Suprapubic skin (tissue), 4 donors: ENCODE results near the gene LTBP4. TPM values are rescaled to one million over a fixed set of nuclear protein-coding genes. Genes with fewer than 3 reads are reported as not detected.
A peak's percentile ranks its signal among the peaks of the same experiment; 100 is the strongest.

Experiments used
- DNase-seq, 2 donors: peaks; one replicate each; pipeline ENCODE4 v3.0.0-alpha.2; 2019; ENCODE audit warnings: low spot score in 2 of 2
- H3K27ac ChIP-seq: fragments of 200-600 bp; sonication (generic); one replicate; pipeline ENCODE4 v1.5.1; 2019
- H3K27me3 ChIP-seq: fragments of 200-600 bp; sonication (generic); one replicate; pipeline ENCODE4 v1.5.1; 2019
- H3K36me3 ChIP-seq: fragments of 200-600 bp; sonication (generic); one replicate; pipeline ENCODE4 v1.5.1; 2019
- H3K4me1 ChIP-seq: fragments of 200-600 bp; sonication (generic); one replicate; pipeline ENCODE4 v1.5.1; 2019
- H3K4me3 ChIP-seq: fragments of 200-600 bp; sonication (generic); one replicate; pipeline ENCODE4 v1.5.1; 2019; ENCODE audit warnings: mild to moderate bottlenecking
- H3K9me3 ChIP-seq: fragments of 200-600 bp; sonication (generic); one replicate; pipeline ENCODE4 v1.5.1; 2019
- EP300 ChIP-seq: sonication (generic); formaldehyde crosslinking; IDR thresholded peaks from one replicate; pipeline ENCODE4 v1.6.1; 2017; ENCODE audit warnings: antibody characterized with exemption
- POLR2A ChIP-seq, 2 donors: fragments of 450-650 bp; IDR thresholded peaks; one replicate each; pipeline ENCODE4 v1.6.1; 2017; ENCODE audit warnings: antibody characterized with exemption in 2 of 2, mild to moderate bottlenecking in 2 of 2, moderate library complexity in 2 of 2
- POLR2AphosphoS5 ChIP-seq, 3 donors: sonication (generic); formaldehyde crosslinking; IDR thresholded peaks; one replicate each; pipeline ENCODE4 v1.6.1; 2017; ENCODE audit warnings: antibody characterized with exemption in 3 of 3
- WGBS: methylation state at CpG from one replicate; pipeline ENCODE4 v1.1.5; 2018; 5-methylcytosine and 5-hydroxymethylcytosine counted together
- total RNA-seq, 4 donors: library from RNA; depleted of rRNA; stranded (reverse); fragments of >200 nt; gene quantifications; one replicate each; pipeline ENCODE4 v1.1.0, GENCODE V29; 2016
- TF ChIP-seq, protein P1 (sequence below), 2 donors: fragments of 200-600 bp in 1 of 2; fragments of 450-650 bp in 1 of 2; sonication (generic) in 1 of 2; IDR thresholded peaks; one replicate each; pipeline ENCODE4 v1.5.1; 2016 to 2019; ENCODE audit warnings: antibody characterized with exemption in 2 of 2, mild to moderate bottlenecking in 1 of 2, moderate library complexity in 1 of 2

LTBP4 gene
- total RNA-seq, 4 donors from 2014 or later, result 108 to 236 (median 121) TPM

DNA sequence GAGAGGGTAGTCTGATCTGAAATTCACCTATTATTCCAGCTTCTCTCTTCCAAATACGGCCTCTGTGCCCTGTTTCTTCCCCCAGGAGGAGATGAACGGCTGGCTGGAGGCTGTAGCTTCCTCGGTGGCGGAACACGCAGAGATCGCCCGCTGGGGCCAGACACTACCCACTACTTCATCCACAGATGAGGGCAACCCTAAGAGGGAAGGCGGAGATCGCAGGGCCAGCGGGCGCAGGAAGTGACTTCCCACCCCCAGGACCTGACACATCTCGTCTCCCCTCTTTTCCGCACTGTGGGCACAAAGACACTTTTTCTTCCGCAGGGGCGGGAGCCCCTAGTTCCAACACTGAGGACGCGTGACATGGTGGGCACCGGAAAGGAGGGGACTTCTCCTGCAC lies 25.8 kb upstream of the LTBP4 start:
- Histone ChIP-seq H3K4me3 (no peak overlapping the region), H3K9me3 (no peaks in the 10 kb centered on the region), H3K36me3 (peaks cover 4% of the 10 kb centered on the region), H3K27me3 (no peaks in the 10 kb centered on the region), H3K27ac (no peak overlapping the region), H3K4me1 (peaks cover 26% of the 10 kb centered on the region)
- no peak for DNase-seq
- TF ChIP-seq POLR2AphosphoS5 (IDR thresholded peaks at IDR 0.05) (no peak), EP300 (no peak), POLR2A (IDR thresholded peaks at IDR 0.05) (no peak)
- TF ChIP-seq, protein P1, sequence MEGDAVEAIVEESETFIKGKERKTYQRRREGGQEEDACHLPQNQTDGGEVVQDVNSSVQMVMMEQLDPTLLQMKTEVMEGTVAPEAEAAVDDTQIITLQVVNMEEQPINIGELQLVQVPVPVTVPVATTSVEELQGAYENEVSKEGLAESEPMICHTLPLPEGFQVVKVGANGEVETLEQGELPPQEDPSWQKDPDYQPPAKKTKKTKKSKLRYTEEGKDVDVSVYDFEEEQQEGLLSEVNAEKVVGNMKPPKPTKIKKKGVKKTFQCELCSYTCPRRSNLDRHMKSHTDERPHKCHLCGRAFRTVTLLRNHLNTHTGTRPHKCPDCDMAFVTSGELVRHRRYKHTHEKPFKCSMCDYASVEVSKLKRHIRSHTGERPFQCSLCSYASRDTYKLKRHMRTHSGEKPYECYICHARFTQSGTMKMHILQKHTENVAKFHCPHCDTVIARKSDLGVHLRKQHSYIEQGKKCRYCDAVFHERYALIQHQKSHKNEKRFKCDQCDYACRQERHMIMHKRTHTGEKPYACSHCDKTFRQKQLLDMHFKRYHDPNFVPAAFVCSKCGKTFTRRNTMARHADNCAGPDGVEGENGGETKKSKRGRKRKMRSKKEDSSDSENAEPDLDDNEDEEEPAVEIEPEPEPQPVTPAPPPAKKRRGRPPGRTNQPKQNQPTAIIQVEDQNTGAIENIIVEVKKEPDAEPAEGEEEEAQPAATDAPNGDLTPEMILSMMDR (IDR thresholded peaks at IDR 0.05), result no peak
- 66% methylated on average over 13 of the region's 18 CpGs for WGBS

DNA sequence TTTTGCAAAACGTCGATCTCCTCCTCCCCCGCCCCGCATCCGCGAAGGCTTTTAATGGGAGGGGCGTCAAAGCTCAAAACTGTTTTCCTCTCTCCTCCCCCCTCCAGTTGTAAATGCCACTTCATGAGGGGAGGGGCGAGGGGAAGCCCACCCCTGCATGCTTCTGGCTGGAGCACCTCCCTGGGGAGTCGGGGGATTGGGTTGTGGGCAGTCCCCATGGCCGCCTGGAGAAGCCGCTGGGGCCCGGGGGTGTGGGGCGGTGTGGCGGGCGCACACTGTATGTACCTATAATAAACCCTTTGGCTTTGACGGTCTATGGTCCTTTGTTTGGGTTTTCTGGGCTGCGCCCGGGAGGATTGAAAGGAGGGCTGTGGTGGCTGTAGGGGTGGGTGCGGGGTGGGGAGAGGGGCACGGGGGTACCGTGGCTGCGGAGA lies 25.0 kb upstream of the LTBP4 start:
- H3K27ac ChIP-seq, result no peak overlapping the region
- WGBS, result under 1% methylated on average over 20 of the region's 22 CpGs
- peaks cover 22% of the 10 kb centered on the region for H3K4me1 ChIP-seq
- no peaks in the 10 kb centered on the region for H3K27me3 ChIP-seq
- H3K36me3 ChIP-seq, result peaks cover 11% of the 10 kb centered on the region
- H3K9me3 ChIP-seq, result no peaks in the 10 kb centered on the region
- H3K4me3 ChIP-seq, result peak overlapping the region; percentile 94
- TF ChIP-seq EP300, result no peak
- TF ChIP-seq, protein P1 (IDR thresholded peaks at IDR 0.05), result no peak
- TF ChIP-seq POLR2A (IDR thresholded peaks at IDR 0.05), result no peak
- TF ChIP-seq POLR2AphosphoS5 (IDR thresholded peaks at IDR 0.05), result no peak
- DNase-seq, result no peak

DNA sequence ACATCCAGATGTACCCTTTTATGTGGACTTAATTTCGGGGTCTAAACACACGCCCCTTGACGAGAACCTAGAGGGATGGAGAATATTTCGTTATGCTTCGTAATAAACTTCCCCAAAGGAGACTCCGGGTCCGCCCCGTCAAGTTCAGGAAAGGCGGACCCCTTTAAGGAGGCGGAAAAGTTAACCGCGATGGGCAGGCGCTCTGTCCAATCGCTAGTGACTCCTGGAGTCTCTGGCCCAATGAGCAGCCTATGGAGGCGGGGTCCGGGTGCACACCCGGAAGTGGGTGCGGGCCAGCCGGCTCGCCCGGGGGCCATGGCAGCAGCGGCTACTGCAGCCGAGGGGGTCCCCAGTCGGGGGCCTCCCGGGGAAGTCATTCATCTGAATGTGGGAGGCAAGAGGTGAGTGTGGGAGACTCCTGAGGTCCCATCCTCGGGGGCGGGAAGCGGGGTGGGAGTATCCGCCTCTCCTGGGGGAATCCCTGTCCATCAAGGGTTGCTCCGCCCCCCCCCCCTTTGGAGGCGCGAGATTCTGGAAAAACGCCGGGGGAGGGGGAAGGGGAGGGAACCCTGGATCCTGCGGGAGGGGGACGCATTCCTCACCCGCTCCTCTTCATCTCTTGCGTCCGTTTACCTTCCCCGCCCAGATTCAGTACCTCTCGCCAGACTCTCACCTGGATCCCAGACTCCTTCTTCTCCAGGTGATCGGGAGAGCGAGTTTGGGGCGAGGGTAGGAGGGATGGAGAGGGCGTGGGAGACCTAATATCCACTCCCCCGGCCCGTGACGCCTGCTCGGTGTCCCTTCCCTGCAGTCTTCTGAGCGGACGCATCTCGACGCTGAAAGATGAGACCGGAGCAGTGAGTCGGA lies 24.4 kb upstream of the LTBP4 start, which contains the start of gene SHKBP1:
Gene SHKBP1, plus strand, starts transcription at position 289 of the 867 bp plus-strand sequence. Its CDS starts 27 bp downstream, at position 316.
- TF ChIP-seq POLR2AphosphoS5 (IDR thresholded peaks at IDR 0.05), result peak in 1 of 3 donors; percentile 6
- peak in 1 of 2 donors; percentile 27 for TF ChIP-seq POLR2A (IDR thresholded peaks at IDR 0.05)
- no peak for TF ChIP-seq EP300
- Histone ChIP-seq H3K27ac (peak within 1 kb of the TSS; percentile 84), H3K4me1 (peaks cover 22% of the 10 kb centered on the region), H3K27me3 (no peaks in the 10 kb centered on the region), H3K9me3 (no peaks in the 10 kb centered on the region), H3K4me3 (peak within 1 kb of the TSS; percentile 94), H3K36me3 (peaks cover 18% of the 10 kb centered on the region)
- DNase-seq, result peak; percentile 96
- 2% methylated on average over 21 of the region's 55 CpGs for WGBS

DNA sequence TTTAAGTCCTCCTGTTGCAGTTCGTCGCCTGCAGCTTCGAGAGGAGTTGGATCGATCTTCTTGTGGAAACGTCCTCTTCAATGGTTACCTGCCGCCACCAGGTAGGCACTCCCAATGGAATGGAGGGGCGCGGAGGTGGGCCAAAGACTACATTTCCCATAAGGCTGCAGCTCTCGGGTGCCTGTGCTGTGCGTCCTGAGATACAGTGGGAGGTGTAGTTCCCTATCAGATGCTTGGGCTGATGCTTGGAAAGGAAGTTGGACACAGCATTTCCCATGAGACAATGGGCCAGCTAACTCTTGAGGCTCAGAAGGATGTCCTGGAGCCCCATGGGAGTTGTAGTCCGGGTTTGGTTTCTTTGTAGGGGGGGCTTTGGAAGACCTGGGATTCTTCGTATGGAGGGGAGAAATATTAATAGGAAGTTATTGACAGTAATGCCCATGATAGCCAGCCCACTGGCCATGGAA lies 22.7 kb upstream of the LTBP4 start:
- H3K4me3 ChIP-seq, result no peak overlapping the region
- 79% methylated on average over 7 of the region's 12 CpGs for WGBS
- H3K4me1 ChIP-seq, result peaks cover 22% of the 10 kb centered on the region
- H3K27ac ChIP-seq, result no peak overlapping the region
- DNase-seq, result no peak
- TF ChIP-seq POLR2A (IDR thresholded peaks at IDR 0.05), result no peak
- TF ChIP-seq EP300, result no peak
- no peak for TF ChIP-seq POLR2AphosphoS5 (IDR thresholded peaks at IDR 0.05)
- peaks cover 32% of the 10 kb centered on the region for H3K36me3 ChIP-seq
- no peaks in the 10 kb centered on the region for H3K27me3 ChIP-seq
- H3K9me3 ChIP-seq, result no peaks in the 10 kb centered on the region

DNA sequence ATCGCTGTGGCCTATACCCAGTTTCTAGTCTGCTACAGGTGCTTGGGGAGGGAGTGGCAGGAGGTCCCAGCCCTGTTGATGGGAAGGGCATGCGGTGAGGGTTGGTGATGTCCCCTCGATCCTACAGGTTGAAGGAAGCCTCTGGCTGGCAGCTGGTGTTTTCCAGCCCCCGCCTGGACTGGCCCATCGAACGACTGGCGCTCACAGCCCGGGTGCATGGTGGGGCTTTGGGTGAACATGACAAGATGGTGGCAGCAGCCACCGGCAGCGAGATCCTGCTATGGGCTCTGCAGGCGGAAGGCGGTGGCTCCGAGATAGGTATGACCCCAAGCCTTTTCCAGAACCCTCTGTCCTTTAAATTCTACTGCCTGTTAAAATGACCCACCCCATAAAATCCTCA lies 20.6 kb upstream of the LTBP4 start:
- Histone ChIP-seq H3K27me3 (no peaks in the 10 kb centered on the region), H3K27ac (no peak overlapping the region), H3K4me3 (no peak overlapping the region), H3K9me3 (no peaks in the 10 kb centered on the region), H3K36me3 (peaks cover 44% of the 10 kb centered on the region), H3K4me1 (peaks cover 22% of the 10 kb centered on the region)
- WGBS, result 96% methylated on average over 5 of the region's 13 CpGs
- DNase-seq, result no peak
- TF ChIP-seq POLR2AphosphoS5 (IDR thresholded peaks at IDR 0.05) (no peak), POLR2A (IDR thresholded peaks at IDR 0.05) (no peak), EP300 (no peak)
- TF ChIP-seq, protein P1 (IDR thresholded peaks at IDR 0.05), result no peak

DNA sequence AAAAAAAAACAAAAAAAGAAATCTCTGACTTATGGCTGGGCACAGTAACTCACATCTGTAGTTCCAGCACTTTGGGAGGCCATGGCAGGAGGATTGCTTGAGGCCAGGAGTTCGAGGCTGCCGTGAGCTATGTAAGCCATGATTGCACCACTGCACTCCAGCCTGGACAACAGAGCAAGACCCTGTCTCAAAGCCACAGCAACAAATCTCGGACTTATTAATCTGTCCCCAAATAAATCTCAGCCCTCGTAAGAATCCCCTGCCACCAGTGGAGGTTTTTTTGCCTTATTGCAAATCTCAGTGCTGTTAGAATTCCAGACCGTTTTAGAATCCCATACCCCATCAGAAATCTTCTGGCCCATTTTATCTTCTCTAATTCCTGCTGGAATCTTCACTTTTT lies 19.6 kb upstream of the LTBP4 start:
- WGBS, result 94% methylated on average over 5 of the region's 5 CpGs

More for the DNA sequence above, 19.6 kb upstream of the LTBP4 start:
- Histone ChIP-seq H3K27ac (no peak overlapping the region), H3K36me3 (peaks cover 46% of the 10 kb centered on the region), H3K4me3 (no peak overlapping the region), H3K27me3 (no peaks in the 10 kb centered on the region), H3K9me3 (no peaks in the 10 kb centered on the region), H3K4me1 (peaks cover 15% of the 10 kb centered on the region)
- TF ChIP-seq, protein P1 (IDR thresholded peaks at IDR 0.05), result no peak
- no peak for TF ChIP-seq POLR2AphosphoS5 (IDR thresholded peaks at IDR 0.05)
- no peak for TF ChIP-seq POLR2A (IDR thresholded peaks at IDR 0.05)
- no peak for TF ChIP-seq EP300
- DNase-seq, result no peak
